ENCODE data around the gene GGT1.

DNA sequence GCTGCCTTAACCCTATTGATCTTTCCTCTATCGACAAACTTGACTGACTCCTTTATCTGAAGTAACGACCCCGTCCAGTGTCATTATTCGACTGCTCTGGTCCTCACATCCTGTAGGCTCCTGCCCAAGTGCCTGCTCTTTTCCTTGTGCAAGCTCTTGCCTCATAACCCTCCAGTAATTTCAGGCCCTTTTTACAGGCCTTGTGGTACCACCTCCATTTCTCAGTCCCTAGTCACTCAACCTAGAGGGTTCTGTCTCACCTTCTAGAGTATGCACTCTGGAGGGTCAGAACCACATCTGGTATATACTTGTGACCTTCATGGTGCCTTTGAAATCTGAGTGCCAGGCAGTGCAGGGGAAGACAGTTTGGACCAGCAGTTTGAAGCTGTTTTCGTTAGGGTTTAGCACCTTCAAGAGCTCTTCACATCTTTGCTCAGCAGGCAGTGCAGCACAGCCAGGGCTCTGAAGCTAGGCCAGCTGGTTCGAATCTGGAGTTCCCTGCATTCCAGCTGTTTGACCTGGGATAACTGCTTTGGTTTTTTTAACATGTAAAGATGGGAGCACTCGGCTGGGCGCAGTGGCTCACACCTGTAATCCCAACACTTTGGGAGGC is 36.0 kb upstream of the GGT1 start:
- TF ChIP-seq, protein P1, sequence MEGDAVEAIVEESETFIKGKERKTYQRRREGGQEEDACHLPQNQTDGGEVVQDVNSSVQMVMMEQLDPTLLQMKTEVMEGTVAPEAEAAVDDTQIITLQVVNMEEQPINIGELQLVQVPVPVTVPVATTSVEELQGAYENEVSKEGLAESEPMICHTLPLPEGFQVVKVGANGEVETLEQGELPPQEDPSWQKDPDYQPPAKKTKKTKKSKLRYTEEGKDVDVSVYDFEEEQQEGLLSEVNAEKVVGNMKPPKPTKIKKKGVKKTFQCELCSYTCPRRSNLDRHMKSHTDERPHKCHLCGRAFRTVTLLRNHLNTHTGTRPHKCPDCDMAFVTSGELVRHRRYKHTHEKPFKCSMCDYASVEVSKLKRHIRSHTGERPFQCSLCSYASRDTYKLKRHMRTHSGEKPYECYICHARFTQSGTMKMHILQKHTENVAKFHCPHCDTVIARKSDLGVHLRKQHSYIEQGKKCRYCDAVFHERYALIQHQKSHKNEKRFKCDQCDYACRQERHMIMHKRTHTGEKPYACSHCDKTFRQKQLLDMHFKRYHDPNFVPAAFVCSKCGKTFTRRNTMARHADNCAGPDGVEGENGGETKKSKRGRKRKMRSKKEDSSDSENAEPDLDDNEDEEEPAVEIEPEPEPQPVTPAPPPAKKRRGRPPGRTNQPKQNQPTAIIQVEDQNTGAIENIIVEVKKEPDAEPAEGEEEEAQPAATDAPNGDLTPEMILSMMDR (IDR thresholded peaks at IDR 0.05; ENCODE audit: low read length): no peak
- TF ChIP-seq EZH2 (optimal IDR thresholded peaks at IDR 0.05; ENCODE audit: low read depth, low read length) (no peak), EZH2phosphoT487 (IDR thresholded peaks at IDR 0.05; ENCODE audit: low read length) (no peak)
